Left forelimb (tissue), 1 donor: Measurements from ENCODE around the gene ARHGAP35.
A peak's percentile ranks its signal among the peaks of the same experiment; 100 is the strongest.
"Not testable (repeated sequence)": the region's sequence is repeated elsewhere in the genome, so short reads cannot be mapped to it uniquely, and the experiment has no call there.

Experiments used
- DNase-seq: peaks from one replicate; pipeline ENCODE4 v3.0.0-alpha.2; 2018; ENCODE audit warnings: low spot score

The ARHGAP35 gene

DNA sequence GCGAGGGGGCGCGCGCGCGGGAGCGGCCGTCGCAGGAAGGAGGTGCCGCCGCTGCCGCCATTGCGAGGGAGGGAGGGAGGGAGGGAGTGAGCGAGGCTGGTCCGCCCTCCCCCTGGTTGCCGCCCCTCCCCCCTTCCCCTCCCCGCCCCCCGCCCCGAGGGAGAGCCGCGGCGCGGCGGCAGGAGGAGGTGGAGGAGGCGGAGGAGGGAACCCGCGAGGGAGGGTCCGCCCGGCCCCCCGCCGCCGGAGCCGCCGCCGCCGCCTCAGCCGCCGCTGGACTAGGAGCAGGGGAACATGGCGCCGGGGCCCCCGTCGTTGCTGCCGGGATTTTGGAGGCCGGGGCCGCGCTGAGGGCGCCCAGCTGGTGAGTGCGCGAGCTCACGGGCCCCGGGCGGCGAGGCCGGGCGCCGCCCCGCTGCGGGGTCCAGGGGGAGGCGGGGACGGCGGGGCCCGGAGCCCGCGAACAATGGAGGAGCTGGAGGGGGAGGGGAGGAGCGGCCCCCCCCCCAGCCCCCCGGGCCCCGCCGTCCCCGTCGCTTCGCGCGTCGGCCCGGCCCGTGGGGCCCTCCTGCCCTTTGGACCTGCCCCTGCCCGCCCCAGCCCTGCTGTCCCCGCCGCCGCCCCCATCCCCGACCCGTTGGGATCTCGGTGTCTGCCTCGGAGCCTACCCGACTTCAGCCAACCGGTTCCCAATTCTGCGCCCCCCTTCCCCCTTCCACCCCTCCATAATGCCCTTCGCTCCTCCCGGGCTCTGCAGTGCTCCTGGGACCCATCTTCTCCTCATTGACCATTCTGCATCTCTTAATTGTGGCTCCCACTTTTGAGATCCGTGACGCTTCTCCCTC is at the start of gene ARHGAP35:
TSS of gene ARHGAP35 (plus strand) at position 152 of the 845 bp plus-strand sequence. CDS start 57,679 bp downstream, outside the sequence.
- peak; percentile 94 for DNase-seq

DNA sequence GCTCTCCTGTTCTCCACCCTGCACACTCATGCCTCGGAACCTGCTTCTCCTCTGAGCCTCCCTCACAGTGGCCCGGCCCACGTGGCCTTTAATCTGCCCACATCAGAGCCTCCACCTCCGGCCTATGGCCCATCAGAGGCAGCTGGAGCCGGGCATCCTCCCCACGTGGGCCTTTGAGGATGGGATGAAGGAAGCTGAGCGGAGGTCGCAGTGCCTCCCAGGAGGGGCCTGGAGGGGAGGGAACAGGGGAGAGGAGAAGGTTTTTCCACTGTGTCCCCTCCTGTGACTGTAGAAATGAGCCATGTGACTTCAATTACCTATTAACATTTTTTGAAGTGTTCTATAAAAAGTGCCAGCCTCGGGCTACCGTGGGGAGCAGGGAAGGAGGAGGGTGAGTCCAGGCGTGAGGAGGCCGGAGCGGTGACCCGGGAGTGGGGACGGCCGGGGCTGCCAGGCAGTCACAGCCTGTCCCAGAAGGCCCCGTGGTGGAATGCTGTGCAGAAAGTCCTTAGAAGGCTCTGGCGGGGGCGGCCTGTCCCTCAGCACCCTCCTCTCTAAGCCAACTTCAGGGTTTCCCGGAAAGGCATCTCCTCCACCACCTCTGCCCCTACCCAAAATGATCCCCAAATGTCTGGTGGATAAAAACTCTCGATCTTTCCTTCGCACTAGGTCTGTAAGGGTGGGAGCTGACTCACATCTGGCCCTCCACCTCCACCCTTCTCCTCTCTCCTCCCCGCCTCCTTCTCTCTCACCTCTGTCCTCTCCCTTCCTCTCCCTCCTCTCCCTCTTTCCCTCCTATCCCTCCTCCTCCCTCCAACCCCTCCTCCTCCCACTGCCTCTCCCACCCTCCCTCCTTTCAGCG is 47.6 kb upstream of the ARHGAP35 start:
- no peak for DNase-seq

DNA sequence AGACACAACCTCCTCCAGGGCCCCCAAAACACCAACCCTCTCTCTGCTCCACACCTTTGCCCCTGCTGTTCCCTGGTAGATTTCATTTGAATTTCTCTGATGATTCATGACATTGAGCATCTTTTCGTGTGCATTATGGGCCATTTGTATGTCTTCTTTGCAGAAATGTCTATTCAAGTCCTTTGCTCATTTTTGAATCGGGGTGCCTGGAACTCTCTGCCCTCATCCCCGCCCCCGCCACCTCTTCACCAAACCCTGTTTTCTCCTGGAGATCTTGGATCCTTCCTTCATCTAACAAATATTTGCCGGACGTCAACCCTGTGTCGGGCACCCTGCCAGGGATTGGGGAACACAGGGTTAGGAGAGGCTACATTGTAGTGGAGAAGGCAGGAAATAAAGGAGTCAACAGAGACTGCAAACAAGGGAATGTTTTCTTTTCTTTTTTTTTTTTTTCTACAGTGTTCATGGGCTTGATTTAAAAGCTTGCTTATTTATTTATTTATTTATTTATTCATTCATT is 46.9 kb upstream of the ARHGAP35 start:
- DNase-seq, result no peak

DNA sequence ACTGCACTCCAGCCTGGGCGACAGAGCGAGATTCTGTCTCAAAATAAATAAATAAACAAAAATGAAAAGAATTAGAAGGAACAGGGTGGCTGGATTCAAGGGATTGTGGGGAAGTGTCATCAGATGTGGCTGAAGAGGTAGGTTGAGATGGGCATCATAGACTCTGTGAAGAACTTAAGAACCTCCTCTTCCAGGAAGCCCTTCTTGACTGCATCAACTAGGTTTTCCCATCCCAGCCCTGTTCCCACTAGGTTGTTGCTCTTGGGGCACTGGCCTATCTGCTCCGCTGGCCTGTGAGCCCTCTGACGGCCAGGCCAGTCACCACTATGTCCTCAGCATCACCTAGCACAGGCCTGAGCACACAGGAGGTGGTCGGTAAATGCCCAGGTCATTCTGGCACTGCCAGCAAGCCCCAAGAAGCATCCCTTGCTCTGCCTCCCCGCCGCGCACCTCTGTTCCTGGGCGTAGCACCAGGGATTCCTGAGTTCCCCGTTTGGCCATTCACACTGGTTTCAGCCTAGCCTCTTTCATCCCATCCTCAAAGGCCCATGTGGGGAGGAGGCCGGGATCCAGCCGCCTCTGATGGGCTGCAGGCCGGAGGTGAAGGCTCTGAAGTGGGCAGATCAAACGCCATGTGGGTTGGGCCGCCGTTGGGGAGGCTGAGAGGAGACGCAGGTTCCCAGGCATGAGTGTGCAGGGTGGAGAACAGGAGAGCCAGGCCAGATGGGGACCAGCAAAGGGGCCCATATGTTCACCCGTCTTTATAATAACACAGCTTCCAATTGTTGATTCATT is 44.8 kb upstream of the ARHGAP35 start:
- no peak for DNase-seq

DNA sequence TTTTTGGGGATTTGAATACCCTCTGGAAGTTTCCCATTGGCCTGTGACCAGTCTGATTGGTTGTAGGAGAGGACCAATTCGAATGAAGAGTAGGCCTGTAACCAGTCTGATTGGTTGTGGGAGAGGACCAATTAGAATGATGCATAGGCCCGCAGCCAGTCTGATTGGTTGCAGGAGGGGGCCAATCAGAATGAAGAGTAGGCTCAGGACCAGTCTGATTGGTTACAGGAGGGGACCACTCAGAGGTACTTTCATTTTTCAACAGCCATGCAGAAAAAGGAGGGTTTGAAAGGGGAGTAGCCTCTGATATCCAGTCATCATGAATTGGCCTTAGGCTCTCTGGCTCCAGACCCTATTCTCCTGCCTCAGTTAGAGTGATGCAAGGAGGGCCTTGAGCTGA is 42.0 kb upstream of the ARHGAP35 start:
- DNase-seq, result no peak

DNA sequence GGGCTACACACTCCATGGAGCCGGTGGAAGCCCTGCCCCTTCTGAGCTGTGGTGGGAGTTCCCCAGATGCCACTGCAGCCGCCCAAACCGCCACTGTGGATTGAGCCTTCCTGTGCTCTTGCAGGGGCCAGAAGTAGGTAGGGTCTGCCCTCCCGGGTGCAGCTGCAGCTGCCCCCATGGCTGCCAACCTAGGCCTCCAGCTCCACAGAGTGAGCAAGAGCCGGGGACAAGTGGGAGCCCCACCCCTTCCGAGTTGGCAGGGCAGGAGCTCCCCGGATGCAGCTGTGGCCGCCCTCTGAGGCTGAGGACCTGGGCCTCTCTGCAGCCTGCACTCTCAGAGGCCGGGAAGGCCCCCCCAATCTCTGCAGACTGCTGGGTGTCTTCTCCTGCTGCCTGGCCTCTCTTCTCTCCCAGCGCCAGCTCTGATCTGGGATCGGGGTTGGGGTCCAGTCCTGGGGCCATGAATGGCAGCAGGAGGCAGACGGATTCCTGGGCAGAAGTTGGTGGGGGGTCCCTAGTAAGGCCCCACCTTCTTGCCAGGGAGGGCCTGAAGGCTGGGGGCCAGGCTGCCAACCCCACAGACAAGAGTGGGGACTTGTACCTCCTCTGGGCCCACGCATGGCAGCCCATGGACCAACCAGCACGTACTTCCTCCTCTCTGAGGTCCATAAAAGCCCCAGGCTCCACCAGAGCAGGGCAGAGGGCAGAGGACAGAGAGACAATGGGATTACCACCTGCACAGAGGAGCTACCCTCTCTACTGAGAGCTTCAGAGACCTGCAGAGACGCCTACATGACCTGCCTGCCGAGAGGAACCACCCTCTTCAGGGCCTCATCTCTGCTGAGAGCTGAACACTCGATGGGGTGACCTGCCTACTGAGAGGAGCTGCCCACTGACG is 39.0 kb upstream of the ARHGAP35 start:
- DNase-seq, result no peak

DNA sequence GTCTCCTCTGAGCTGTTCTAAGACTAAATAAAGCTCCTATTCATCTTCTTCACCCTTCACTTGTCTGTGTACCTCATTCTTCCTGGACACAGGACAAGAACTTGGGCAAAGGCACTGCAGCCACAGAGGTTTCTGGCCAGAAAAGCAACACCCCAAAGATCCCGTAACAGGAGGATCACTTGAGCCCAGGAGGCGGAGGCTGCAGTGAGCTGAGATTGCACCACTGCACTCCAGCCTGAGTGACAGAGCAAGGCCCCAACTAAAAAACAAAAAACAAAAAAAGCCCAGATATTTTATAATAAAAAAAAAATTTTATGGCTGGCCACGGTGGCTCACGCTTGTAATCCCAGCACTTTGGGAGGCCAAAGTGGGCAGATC is 38.4 kb upstream of the ARHGAP35 start:
- not testable (repeated sequence) for DNase-seq

DNA sequence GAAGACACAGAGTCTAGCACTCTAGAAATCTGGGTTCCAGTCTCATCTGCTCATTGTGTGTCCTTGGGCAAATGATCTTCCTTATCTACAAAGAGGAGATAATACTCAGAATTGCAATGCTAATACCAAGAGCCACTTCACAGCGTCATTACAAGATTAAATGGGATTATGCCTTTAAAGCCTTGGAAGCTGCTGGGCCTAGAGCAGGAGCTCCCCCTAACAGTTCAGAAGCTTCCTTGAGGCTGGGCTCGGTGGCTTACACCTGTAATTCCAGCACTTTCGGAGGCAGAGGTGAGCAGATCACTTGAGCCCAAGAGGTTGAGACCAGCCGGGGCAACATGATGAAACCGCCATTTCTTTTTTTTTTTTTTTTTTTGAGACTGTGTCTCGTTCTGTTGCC is 37.7 kb upstream of the ARHGAP35 start:
- no peak for DNase-seq

DNA sequence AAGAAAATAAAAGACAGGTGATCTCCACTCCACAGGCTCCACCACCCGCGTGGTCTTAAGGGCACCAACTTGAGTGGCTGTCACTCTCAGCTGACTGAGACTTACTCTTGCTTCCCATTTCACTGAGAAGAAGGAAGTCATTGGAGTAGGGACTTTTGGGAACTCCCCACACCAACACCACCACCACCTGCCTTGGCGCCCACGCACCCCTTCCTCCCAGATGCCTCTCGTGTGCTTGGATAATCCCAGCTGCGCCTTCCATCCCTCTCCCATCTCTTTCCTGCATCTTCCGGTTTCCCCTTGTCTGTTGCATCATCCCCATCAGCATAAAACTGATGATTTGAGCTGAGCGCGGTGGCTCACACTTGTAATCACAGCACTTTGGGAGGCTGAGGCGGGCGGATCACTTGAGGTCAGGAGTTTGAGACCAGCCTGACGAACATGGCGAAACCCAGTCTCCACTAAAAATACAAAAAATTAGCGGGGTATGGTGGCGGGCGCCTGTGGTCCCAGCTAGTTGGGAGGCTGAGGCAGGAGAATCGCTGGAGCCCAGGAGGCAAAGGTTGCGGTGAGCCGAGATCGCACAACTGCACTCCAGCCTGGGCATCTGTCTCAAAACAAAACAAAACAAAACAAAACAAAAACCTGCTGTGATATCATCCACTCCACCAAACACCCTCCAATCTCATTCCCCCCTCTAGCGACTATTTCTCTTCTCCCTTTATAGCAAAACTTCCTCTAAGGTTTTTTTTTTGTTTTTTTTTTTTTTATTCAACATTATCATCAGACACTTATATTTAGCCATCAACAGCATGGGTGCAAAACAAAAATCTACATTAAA is 35.7 kb upstream of the ARHGAP35 start:
- no peak for DNase-seq

DNA sequence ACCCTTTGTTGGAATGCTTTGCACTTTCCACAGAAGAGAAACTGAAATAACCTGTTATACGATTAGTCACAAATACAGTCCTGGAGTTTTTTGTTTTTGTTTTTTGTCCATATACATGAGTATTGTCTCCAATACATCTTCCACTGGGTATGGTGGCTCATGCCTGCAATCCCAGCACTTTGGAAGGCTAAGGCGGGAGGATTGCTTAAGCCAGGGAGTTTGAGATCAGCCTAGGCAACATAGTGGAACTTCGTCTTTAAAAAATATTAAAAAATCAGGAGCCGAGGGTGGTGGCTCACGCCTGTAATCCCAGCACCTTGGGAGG is 35.1 kb upstream of the ARHGAP35 start:
- DNase-seq, result no peak

DNA sequence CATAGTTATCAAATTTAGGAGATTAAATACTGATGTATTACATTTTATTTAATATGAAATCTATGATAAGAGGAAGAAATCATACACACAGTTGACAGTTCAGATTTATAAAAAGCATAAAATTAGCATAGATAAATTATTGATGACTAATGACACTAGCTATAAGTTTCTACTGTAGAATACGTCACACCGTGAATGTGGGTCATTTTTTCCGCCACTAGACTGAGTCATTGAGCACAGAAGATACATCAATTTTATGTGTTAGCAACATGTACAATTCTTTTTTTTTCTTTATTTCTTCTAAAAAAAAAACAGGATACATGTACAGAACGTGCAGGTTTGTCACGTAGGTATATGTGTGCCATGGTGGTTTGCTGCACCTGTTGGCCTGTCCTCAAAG is 32.3 kb upstream of the ARHGAP35 start:
- DNase-seq, result no peak

DNA sequence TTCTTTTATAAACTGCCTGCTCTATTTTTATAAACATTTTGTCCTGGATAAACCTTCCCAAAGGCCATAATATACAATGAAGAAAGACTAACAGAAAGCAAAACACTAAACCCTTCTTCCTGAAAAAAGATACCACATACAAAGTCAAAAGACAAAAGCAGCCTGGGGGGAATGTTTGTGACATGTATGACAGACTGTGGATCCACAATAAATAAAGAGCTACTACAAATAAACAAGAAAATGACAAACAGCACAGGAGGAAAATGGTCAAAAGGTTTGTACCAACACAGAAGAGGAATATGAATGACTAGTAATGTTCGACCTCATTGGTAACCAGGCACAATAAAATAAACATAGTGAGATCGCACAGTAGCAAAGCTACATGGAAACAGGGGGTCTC is 29.9 kb upstream of the ARHGAP35 start:
- no peak for DNase-seq

DNA sequence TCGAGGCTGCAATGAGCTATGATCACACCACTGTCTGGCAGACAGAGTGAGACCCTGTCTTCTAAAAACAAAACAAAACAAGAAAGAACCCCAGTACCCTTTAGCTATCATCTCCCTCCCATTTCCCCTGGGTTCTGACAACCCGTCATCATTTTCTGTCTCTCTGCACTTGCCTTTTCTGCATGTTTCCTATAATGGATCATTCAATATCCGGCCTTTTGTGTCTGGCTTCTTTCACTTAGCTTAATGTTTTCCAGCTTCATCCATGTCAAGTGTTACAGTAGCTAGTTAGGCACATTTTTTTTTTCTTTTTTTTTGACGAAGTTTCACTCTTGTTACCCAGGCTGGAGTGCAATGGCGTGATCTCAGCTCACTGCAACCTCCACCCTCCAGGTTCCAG is 26.7 kb upstream of the ARHGAP35 start:
- no peak for DNase-seq

DNA sequence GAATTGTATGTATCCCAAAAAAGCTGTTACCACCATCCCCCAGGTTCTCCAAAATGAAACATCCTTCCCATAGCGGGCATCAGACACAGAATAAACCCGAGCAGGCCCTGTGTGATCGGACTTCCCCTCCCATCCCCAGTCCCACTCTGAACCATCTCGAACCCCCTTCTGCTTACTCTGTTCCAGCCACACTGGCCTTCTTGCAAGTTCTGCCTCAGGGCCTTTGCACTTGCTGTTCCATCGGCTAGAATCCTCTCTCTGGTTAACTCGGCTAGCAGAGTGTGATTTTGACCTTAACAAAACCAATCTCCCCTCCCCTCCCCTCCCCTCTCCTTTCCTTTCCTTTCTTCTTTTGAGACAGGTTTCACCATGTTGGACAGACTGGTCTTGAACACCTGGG is 25.8 kb upstream of the ARHGAP35 start:
- DNase-seq, result no peak

DNA sequence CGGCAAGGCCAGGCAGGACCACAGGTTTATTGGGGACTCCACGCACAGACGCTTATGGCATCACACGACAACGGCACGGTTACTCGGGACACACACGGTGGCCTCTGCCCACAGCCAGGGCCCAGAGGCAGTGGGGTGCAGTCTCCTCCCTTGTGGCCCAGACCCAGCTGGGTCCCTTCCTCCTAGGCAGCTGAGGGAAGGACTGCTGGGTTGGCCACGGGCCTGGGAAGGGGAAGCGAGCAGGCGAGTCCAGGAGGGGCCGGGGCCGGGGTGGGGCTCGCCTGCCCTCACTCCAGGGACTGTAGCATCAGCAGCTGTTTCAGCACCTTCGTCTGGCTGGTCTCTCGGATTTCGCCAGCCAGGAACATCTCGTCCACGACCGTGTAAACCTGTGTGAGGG is 22.6 kb upstream of the ARHGAP35 start:
- DNase-seq, result no peak

DNA sequence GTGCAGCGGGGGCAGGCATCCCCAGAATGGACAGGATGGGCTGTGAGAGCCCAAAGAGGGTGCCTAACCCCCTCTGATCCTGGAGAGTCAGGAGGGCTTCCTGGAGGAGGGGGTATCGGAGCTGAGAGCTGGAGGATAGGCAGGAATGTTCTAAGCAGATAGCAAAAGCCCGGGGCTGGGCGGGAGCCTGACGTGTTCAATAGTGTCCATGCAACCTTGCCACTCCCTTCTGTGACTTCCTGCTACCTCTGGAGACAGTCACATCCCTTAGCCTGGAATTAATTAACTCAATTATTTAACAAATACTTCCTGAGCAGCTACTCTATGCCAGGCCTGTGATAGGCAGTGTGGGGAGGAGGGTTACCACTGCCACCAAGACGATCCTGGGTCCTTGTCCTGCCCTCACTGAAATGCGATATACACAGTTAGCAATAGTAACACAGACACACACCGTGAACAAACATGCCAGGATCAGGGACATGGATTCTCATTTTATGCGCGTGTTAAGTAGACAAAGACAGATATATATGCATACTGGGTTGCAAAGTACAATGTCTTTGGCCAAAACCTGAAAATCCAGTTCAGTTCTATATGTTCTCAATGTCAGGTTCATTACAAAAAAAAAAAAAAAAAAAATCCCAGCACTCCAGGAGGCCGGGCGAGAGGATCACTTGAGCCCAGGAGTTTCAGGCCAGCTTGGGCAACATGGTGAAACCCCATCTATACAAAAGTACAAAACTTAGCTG is 20.9 kb upstream of the ARHGAP35 start:
- DNase-seq, result no peak

DNA sequence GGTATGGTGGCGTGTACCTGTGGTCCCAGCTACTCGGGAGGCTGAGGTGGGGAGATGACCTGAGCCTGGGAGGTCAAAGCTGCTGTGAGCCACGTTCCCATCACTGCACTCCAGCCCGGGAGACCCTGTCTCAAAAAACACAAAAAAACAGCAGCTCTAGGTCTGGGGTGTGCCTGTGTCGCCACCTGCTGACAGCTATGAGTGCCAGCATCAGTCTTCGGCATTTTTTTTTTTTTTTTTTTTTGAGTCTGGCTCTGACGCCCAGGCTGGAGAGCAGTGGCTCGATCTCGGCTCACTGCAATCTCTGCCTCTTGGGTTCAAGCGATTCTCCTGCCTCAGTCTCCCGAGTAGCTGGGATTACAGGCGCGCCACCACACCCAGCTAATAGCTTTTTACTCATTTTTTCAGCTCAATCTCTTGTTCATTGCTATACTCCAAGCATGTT is 20.3 kb upstream of the ARHGAP35 start:
- no peak for DNase-seq

DNA sequence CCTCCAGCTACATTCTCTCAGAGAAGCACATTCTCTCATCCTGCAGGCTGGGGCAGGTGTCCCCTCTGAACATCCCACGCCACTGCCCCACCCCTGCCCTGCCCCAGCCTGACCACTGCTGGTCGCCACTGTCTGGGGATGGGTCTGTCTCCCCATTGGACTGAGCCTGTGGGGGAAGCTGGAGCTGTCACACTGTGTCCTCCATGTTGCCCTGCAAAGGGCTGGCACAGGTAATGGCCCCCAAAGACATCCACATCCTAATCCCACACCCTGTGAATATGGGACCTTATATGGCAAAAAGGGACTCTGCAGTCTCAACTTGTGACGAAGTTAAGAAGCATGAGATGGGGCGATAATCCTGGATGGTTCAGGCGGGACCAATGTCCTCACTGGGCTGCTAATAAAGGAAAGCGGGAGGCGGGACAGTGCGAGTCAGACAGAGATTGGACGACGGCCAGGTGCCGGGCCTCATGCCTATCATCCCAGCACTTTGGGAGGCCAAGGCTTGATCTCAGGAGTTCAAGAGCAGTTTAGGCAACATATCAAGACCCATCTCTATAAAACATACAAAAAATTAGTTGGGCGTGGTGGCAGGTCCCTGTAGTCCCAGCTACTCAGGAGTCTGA is 19.2 kb upstream of the ARHGAP35 start:
- no peak for DNase-seq

DNA sequence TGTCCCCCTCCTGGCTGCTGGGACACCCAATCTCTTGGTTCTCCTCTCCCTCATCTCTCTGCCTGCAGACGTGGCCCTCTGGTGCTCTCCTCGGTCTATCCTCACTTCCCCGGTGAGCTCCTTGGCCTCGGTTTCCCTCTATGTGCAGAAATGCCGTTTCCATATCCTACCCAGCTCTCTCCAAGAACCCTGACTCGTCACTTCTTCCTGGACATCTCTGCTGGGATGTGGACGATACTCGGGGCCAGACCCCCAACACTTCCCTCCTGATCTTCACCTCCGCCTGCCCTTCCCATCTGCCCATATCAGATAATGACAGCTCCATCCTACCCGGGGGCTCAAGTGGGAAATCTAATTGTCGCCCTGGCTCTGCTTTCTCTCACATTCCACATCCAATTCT is 18.0 kb upstream of the ARHGAP35 start:
- no peak for DNase-seq
